ENCODE results near the gene VSIG10L2.
"Not testable (repeated sequence)": the region's sequence is repeated elsewhere in the genome, so short reads cannot be mapped to it uniquely, and the experiment has no call there.

Gene VSIG10L2

GRCh38 chr11:125982348-125982730 is 36.5 kb downstream of the VSIG10L2 start:
- Histone ChIP-seq H3K4me1 (ENCODE audit: control insufficient read depth, insufficient read depth, low read length) (no peaks in the 10 kb centered on the region), H3K36me3 (ENCODE audit: control insufficient read depth in 2 of 2, insufficient read depth in 1 of 2, low read length in 2 of 2) (peaks cover 0 to 36% of the 10 kb centered on the region in 2 experiments), H3K9me3 (ENCODE audit: control insufficient read depth, insufficient read depth, low read depth, low read length) (no peaks in the 10 kb centered on the region), H3K4me3 (ENCODE audit: low read depth, low read length) (no peak overlapping the region), H3K27ac (ENCODE audit: extremely low read depth, low read depth, low read length) (no peak overlapping the region)
- TF ChIP-seq ZNF843 (tag by site-specific recombination; IDR thresholded peaks at IDR 0.05): no peak
- TF ChIP-seq ZNF169 (tag by site-specific recombination; IDR thresholded peaks at IDR 0.05): no peak
- no peak for TF ChIP-seq ZNF692 (tag by site-specific recombination; IDR thresholded peaks at IDR 0.05)
- TF ChIP-seq ZSCAN23 (tag by site-specific recombination; IDR thresholded peaks at IDR 0.05): no peak
- no peak for TF ChIP-seq BCL6B (tag by site-specific recombination; IDR thresholded peaks at IDR 0.05)
- TF ChIP-seq TCF7L2 (IDR thresholded peaks at IDR 0.05; ENCODE audit: borderline replicate concordance, low read depth, low read length): no peak
- no peak for TF ChIP-seq ZNF776 (tag by site-specific recombination; IDR thresholded peaks at IDR 0.05; ENCODE audit: borderline replicate concordance)
- TF ChIP-seq SP3 (tag by site-specific recombination; IDR thresholded peaks at IDR 0.05): no peak
- TF ChIP-seq PRDM4 (tag by site-specific recombination; IDR thresholded peaks at IDR 0.05): no peak
- TF ChIP-seq PRDM2 (tag by site-specific recombination; IDR thresholded peaks at IDR 0.05; ENCODE audit: borderline replicate concordance): no peak
- ChIA-PET POLR2A (no interaction called here), CTCF (no interaction called here)

GRCh38 chr11:125985956-125986355 is 40.1 kb downstream of the VSIG10L2 start:
- H3K4me3 ChIP-seq (ENCODE audit: low read depth, low read length); H3K9me3 ChIP-seq (ENCODE audit: control insufficient read depth, insufficient read depth, low read depth, low read length); H3K4me1 ChIP-seq (ENCODE audit: control insufficient read depth, insufficient read depth, low read length); CTCF ChIA-PET; H3K27ac ChIP-seq (ENCODE audit: extremely low read depth, low read depth, low read length): not testable (repeated sequence)
- POLR2A ChIA-PET: interaction anchor here (0.7 kb wide), 1 partner anchor 128 kb away, joined by 5 read pairs; no protein-coding TSS in a partner anchor
- H3K36me3 ChIP-seq (ENCODE audit: control insufficient read depth in 2 of 2, insufficient read depth in 1 of 2, low read length in 2 of 2): peaks cover 0 to 43% of the 10 kb centered on the region in 2 experiments
- TF ChIP-seq ZNF146 (tag by site-specific recombination; IDR thresholded peaks at IDR 0.05): peak; percentile 96
- peak; percentile 12; the same call in 1 of the 2 replicates for TF ChIP-seq ZNF513 (tag by site-specific recombination; IDR thresholded peaks at IDR 0.05)
- TF ChIP-seq ZNF580 (tag by site-specific recombination; IDR thresholded peaks at IDR 0.05): peak; percentile 48; the same call in 1 of the 2 replicates
